WERI-Rb-1 (cell line): ENCODE results near the gene COL18A1.

Source experiments
- DNase-seq: peaks from one replicate; pipeline ENCODE4 v3.0.0-alpha.2; 2020
- H3K27ac ChIP-seq: fragments of 250-450 bp; sonication (Bioruptor Pico); 2 replicates; pipeline ENCODE4 v1.5.1; 2020; ENCODE audit warnings: mild to moderate bottlenecking, moderate library complexity
- H3K27me3 ChIP-seq: fragments of 250-450 bp; sonication (Bioruptor Pico); 2 replicates; pipeline ENCODE4 v1.5.1; 2021; ENCODE audit warnings: mild to moderate bottlenecking, low read depth, moderate library complexity; ENCODE audit not compliant: insufficient read depth, severe bottlenecking
- H3K36me3 ChIP-seq: fragments of 250-450 bp; sonication (Bioruptor Pico); 2 replicates; pipeline ENCODE4 v1.5.1; 2020; ENCODE audit warnings: mild to moderate bottlenecking, moderate library complexity
- H3K4me3 ChIP-seq: 2 replicates; pipeline ENCODE4 v1.5.1; 2011; ENCODE audit warnings: low read depth, mild to moderate bottlenecking, control low read depth, low read length
- H3K9me3 ChIP-seq: fragments of 250-450 bp; sonication (Bioruptor Pico); 2 replicates; pipeline ENCODE4 v1.5.1; 2021; ENCODE audit warnings: mild to moderate bottlenecking, moderate library complexity; ENCODE audit not compliant: severe bottlenecking
- TF ChIP-seq, protein P1 (sequence below): IDR thresholded peaks from 2 replicates; pipeline ENCODE4 v1.5.1; 2011; ENCODE audit warnings: low read depth, mild to moderate bottlenecking, control low read depth, inconsistent platforms, low read length

Gene COL18A1

DNA sequence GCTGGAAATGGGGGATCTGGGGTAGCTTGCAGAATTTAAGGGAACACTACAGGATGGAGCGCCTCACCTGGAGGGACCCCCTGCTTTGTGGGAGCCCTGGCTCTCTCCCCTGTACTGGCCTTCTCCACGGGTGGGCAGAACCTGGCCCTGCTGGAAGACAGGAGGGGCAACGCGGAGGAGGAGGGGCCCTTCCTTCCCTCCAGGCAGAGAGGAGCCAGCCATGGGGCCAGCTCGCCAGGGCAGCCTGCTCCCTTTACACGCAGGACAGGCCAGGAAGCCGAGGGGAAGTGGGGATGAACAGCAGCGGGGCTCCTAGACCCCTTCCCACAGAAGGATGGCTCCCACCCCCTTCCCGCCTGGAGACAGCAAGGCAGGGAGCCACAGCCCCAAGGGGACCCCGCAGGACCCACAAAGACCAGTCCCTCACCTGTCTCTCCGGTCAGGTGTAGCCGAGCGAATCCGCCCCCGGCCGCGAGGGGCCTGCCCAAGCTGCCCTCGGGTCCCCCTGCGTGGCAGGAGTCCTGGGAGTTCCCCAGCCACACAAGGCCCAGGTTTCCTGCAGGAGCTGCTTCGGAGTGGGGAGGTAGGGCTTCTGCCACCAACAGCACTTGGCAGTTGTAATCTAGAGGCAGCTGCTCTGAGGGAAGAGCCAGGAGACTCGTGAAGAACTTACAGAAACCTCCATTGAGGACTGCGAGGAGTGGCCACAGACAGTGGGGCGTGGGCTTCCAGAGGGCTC, 138.9 kb downstream of the COL18A1 start:
- DNase-seq = peak; percentile 24
- TF ChIP-seq, protein P1, sequence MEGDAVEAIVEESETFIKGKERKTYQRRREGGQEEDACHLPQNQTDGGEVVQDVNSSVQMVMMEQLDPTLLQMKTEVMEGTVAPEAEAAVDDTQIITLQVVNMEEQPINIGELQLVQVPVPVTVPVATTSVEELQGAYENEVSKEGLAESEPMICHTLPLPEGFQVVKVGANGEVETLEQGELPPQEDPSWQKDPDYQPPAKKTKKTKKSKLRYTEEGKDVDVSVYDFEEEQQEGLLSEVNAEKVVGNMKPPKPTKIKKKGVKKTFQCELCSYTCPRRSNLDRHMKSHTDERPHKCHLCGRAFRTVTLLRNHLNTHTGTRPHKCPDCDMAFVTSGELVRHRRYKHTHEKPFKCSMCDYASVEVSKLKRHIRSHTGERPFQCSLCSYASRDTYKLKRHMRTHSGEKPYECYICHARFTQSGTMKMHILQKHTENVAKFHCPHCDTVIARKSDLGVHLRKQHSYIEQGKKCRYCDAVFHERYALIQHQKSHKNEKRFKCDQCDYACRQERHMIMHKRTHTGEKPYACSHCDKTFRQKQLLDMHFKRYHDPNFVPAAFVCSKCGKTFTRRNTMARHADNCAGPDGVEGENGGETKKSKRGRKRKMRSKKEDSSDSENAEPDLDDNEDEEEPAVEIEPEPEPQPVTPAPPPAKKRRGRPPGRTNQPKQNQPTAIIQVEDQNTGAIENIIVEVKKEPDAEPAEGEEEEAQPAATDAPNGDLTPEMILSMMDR = no peak

DNA sequence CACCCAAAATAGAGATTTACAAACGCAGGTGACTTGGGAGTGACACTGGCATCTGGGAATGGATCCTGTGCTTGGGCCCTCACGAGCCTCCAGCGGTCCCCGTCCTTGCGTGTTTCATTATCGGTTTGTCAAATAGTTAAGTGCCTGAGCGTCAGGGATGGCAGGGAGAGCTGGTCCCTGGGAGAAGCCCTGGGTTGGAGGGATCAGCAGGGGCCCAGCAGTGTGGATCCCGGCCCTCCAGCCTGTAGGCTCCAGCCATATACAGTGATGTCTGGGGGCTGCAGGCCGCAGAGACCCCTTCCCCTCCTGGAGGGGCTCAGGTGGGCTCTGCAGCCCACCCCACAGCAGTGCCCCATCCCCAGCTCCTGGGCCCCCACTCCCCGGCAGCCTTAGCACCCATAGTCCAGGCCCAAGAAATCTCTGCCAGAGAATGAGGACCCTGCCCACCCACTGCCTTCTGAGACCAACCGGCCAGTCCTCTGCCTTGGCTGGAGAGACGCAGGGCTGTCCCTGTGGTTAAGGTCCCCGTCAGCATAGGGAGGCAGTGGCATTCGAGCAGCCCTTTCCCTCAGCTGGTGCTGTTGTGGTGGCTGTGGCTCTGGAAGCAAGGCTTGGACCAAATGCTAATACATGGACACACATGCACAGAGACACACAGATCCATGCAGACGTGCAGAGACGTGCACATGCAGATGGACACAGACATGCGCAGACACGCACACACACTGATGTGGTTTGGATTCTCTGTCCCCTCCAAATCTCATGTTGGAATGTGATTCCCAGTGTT, 139.7 kb downstream of the COL18A1 start:
- TF ChIP-seq, protein P1 = no peak
- Histone ChIP-seq H3K4me3 (no peak overlapping the region), H3K27ac (no peak overlapping the region), H3K9me3 (no peaks in the 10 kb centered on the region), H3K36me3 (peaks cover 9% of the 10 kb centered on the region), H3K27me3 (no peaks in the 10 kb centered on the region)
- peak; percentile 8 for DNase-seq

More for the DNA sequence above, 138.9 kb downstream of the COL18A1 start:
- H3K4me3 ChIP-seq = no peak overlapping the region
- H3K27ac ChIP-seq = no peak overlapping the region
- H3K27me3 ChIP-seq = no peaks in the 10 kb centered on the region
- H3K9me3 ChIP-seq = no peaks in the 10 kb centered on the region
- peaks cover 12% of the 10 kb centered on the region for H3K36me3 ChIP-seq

DNA sequence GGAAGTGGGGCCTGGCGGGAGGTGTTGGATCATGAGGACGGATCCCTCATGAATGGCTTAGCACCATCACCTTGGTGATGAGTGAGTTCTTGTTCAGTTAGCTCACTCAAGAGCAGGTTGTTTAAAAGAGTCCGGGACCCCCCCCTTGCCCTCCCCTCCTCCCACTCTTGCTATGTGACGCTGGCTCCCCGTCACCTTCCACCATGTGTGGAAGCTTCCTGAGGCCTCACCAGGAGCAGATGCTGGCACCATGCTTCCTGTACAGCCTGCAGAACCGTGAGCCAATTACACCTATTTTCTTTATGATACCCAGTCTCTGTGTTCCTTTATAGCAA, 140.2 kb downstream of the COL18A1 start:
- TF ChIP-seq, protein P1 = no peak
- peak; percentile 4 for DNase-seq
- Histone ChIP-seq H3K4me3 (no peak overlapping the region), H3K27ac (no peak overlapping the region), H3K36me3 (peaks cover 9% of the 10 kb centered on the region), H3K9me3 (no peaks in the 10 kb centered on the region), H3K27me3 (no peaks in the 10 kb centered on the region)

DNA sequence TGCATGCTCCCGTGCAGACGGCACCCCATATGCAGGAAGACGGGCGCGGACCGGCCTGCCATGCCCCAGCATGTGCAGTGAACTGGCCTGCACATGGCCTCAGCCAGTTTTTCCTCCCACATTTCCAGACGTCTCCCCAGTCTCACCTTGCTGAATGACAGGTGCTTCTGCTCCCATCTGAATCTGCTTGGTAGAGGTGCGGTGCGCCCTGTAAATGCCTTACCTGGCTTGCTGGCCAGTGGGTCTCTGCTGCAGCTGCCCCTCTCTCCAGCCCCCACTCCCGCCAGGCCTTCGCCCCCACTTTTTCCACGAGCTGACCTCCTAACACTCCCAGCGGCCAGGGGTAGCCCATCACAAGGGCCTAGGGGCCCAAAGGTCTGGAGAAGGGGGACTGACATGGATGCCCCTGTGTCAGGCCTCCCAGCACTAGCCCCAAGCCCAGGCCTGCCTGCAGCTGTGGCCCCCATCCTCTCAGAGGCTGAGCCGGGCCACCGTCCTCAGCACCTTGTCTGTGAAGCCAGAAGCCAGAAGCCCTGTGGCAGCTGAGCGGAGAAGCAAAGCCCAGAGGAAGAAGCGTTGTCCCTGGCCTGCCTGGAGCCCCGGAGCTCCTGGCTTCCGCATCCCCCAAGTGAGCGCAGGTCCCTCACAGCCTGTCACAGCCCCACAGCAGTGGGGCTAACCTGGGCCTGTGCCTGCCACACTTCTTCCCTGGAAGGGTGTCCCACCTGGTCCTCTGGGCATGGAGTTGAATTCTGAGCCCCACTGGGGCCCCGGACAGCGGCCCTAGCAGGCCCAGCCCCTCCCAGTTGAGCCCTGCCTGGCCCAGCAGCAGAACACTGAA, 140.9 kb downstream of the COL18A1 start:
- no peaks in the 10 kb centered on the region for H3K27me3 ChIP-seq
- DNase-seq = peak; percentile 7

More for the DNA sequence above, 140.9 kb downstream of the COL18A1 start:
- Histone ChIP-seq H3K27ac (no peak overlapping the region), H3K4me3 (no peak overlapping the region), H3K36me3 (peaks cover 3% of the 10 kb centered on the region), H3K9me3 (no peaks in the 10 kb centered on the region)
- TF ChIP-seq, protein P1 = no peak
